Upper lobe of right lung (tissue), 1 donor: Measurements from ENCODE around the gene TMEM269. TPM values are rescaled to one million over a fixed set of nuclear protein-coding genes. Genes with fewer than 3 reads are reported as not detected.

Experiments
- ATAC-seq: fragments of 200-7000 bp; cut with Tn5 transposase; one replicate; pipeline ENCODE4 v1.9.1; 2020; ENCODE audit warnings: mild to moderate bottlenecking, moderate library complexity
- DNase-seq: peaks from one replicate; pipeline ENCODE4 v3.0.0-alpha.2; 2020
- H3K27ac ChIP-seq: fragments of 200-600 bp; one replicate; pipeline ENCODE4 v1.8.0; 2022
- H3K27me3 ChIP-seq: fragments of 200-600 bp; one replicate; pipeline ENCODE4 v1.8.0; 2022; ENCODE audit warnings: mild to moderate bottlenecking
- H3K36me3 ChIP-seq: fragments of 200-600 bp; one replicate; pipeline ENCODE4 v1.8.0; 2022
- H3K4me1 ChIP-seq: fragments of 200-600 bp; one replicate; pipeline ENCODE4 v1.8.0; 2022
- H3K4me3 ChIP-seq: fragments of 200-600 bp; one replicate; pipeline ENCODE4 v1.8.0; 2022; ENCODE audit warnings: mild to moderate bottlenecking
- H3K9me3 ChIP-seq: fragments of 200-600 bp; one replicate; pipeline ENCODE4 v1.8.0; 2022
- intact Hi-C: fragments of 100-400 bp; cut with DNase I; formaldehyde crosslinking; loops from one replicate; pipeline ENCODE4 v1.11.0; 2022
- total RNA-seq: library from RNA; stranded (reverse); fragmentation: NEBNext Ultra II Directional; extraction: Animal tissue kit (Norgen Biotek cat#: 25700); gene quantifications from one replicate; pipeline ENCODE4 v1.2.1, GENCODE V29; 2021
- TF ChIP-seq, protein P1 (sequence below): fragments of 200-600 bp; IDR thresholded peaks from one replicate; pipeline ENCODE4 v1.8.0; 2022; ENCODE audit warnings: antibody characterized with exemption
- donor health status: DM: no; HTN: yes; CAD: no; lungs with severe emphysema.

Gene TMEM269
- total RNA-seq, 1 donor from 2014 or later = not detected

DNA sequence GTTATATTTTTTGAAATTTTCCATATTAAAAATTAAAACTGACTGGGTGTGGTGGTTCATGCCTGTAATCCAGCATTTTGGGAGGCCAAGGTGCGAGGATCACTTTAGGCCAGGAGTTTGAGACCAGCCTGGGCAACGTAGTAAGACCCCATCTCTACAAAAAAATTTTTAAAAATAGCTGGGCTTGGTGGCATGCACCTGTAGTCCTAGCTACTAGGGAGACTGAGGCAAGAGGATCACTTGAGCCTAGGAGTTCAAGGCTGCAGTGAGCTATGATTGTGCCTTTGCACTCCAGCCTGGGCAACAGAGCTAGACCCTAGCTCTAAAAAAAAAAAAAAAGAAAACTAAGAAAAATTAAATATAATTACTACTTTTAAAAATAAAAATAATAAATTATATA is 36.9 kb downstream of the TMEM269 start:
- intact Hi-C loops = no loop called here
- H3K27me3 ChIP-seq = no peaks in the 10 kb centered on the region

DNA sequence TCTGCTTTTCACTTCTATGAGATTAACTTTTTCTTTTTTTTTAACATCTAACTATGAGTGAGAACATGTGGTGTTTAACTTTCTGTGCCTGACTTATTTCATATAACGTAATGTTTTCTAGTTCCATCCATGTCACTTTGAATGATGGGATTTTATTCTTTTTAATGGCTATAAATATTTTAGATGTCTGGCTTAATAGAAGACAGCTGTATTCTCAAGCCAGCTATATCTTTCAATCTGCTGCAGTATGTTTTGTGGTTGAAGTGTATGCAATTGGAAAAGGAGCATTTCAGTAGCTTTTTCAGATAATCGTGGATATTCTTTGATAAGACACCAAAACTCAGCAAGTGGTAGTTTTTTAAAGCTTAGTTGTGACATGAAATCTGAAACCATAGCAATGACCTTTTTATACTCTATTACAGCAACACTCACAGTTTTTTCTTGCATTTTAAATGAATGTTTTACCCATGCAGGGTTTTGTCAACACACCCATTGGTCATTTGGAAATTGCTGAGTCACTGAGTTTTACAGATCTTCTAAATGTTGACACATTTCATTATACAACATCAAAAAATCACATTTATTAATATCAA is 38.1 kb downstream of the TMEM269 start:
- no peaks in the 10 kb centered on the region for H3K9me3 ChIP-seq
- H3K36me3 ChIP-seq = no peaks in the 10 kb centered on the region
- H3K27me3 ChIP-seq = no peaks in the 10 kb centered on the region
- intact Hi-C loops = no loop called here
- H3K27ac ChIP-seq = no peak overlapping the region
- DNase-seq (no peak), ATAC-seq (no peak)
- TF ChIP-seq, protein P1, sequence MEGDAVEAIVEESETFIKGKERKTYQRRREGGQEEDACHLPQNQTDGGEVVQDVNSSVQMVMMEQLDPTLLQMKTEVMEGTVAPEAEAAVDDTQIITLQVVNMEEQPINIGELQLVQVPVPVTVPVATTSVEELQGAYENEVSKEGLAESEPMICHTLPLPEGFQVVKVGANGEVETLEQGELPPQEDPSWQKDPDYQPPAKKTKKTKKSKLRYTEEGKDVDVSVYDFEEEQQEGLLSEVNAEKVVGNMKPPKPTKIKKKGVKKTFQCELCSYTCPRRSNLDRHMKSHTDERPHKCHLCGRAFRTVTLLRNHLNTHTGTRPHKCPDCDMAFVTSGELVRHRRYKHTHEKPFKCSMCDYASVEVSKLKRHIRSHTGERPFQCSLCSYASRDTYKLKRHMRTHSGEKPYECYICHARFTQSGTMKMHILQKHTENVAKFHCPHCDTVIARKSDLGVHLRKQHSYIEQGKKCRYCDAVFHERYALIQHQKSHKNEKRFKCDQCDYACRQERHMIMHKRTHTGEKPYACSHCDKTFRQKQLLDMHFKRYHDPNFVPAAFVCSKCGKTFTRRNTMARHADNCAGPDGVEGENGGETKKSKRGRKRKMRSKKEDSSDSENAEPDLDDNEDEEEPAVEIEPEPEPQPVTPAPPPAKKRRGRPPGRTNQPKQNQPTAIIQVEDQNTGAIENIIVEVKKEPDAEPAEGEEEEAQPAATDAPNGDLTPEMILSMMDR = no peak
- H3K4me3 ChIP-seq = no peak overlapping the region
- H3K4me1 ChIP-seq = peaks cover 8% of the 10 kb centered on the region

More for the DNA sequence above, 36.9 kb downstream of the TMEM269 start:
- Histone ChIP-seq H3K4me3 (no peak overlapping the region), H3K9me3 (no peaks in the 10 kb centered on the region), H3K27ac (no peak overlapping the region), H3K36me3 (no peaks in the 10 kb centered on the region), H3K4me1 (peaks cover 13% of the 10 kb centered on the region)
- ATAC-seq (no peak), DNase-seq (no peak)
- TF ChIP-seq, protein P1 = no peak

- TF ChIP-seq, protein P1 = no peak
- intact Hi-C loops = no loop called here
- no peak for ATAC-seq
- Histone ChIP-seq H3K27me3 (no peaks in the 10 kb centered on the region), H3K9me3 (no peaks in the 10 kb centered on the region), H3K4me3 (no peak overlapping the region), H3K4me1 (peaks cover 5% of the 10 kb centered on the region), H3K36me3 (no peaks in the 10 kb centered on the region), H3K27ac (no peak overlapping the region)
- DNase-seq = no peak
Observed at GRCh38 chr1:42824481-42825035, 39.8 kb downstream of the TMEM269 start.

DNA sequence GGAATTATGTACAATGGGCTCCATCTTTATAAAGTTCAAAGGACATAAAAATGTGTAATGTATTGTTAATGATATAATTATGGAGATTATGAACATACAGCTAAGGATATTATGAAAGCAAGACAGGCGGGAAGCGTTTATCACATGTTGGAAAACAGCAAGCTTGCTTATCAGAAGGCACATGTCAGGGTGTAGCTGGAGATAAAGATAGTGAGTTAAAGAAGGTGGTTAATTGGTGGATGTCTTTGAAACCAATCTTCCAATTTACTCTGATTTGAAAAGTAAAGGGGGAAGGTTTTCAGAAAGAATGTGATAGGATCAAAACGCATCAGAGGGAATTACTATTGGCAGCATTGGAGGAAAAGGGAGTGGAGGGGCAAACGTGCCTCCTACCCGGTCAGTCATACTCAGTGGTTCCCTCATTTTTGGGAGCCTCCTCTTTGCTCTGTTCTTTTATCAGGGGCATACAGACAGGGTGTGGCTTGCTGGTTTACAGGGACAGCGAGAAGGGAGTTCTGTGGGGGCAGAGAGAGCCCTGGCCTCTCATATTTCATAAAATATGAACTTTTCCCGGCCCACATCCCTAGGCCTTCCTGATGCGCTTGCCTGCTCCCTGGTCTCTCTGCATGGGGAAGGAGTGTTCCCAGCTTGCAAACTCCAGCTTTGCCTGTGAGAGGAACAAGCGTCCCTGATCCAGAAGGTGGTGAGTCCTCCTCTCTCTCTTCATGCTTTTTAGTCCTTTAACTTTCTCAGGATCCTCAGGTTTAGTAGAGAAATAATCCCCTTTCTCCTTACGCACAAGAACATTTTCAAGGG is 40.5 kb downstream of the TMEM269 start:
- no peak for ATAC-seq
- Histone ChIP-seq H3K9me3 (no peaks in the 10 kb centered on the region), H3K36me3 (peaks cover 5% of the 10 kb centered on the region), H3K27me3 (no peaks in the 10 kb centered on the region), H3K4me1 (peaks cover 5% of the 10 kb centered on the region), H3K4me3 (no peak overlapping the region), H3K27ac (no peak overlapping the region)
- DNase-seq = no peak
- intact Hi-C loops = no loop called here
- TF ChIP-seq, protein P1 = no peak

DNA sequence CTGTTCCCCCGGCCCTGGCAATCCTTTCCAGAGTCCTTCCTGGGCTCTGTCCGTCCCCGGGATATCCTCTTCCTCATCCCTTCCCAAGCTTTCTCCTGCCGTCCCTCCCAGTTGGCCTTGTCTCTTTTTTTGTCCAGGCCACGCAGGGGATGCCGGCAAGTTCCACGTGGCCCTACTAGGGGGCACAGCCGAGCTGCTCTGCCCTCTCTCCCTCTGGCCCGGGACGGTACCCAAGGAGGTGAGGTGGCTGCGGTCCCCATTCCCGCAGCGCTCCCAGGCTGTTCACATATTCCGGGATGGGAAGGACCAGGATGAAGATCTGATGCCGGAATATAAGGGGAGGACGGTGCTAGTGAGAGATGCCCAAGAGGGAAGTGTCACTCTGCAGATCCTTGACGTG is 45.8 kb downstream of the TMEM269 start:
- intact Hi-C loops = no loop called here
- Histone ChIP-seq H3K27me3 (no peaks in the 10 kb centered on the region), H3K27ac (no peak overlapping the region), H3K4me3 (no peak overlapping the region), H3K36me3 (peaks cover 11% of the 10 kb centered on the region), H3K4me1 (no peaks in the 10 kb centered on the region), H3K9me3 (no peaks in the 10 kb centered on the region)
- ATAC-seq (no peak), DNase-seq (no peak)
- TF ChIP-seq, protein P1 = no peak
